Left forelimb (tissue), 1 donor: ENCODE data around the gene KDM5A.
"Not testable (repeated sequence)": the region's sequence is repeated elsewhere in the genome, so short reads cannot be mapped to it uniquely, and the experiment has no call there.

Experiments used
- DNase-seq: peaks from one replicate; pipeline ENCODE4 v3.0.0-alpha.2; 2018; ENCODE audit warnings: low spot score

Gene KDM5A

DNA sequence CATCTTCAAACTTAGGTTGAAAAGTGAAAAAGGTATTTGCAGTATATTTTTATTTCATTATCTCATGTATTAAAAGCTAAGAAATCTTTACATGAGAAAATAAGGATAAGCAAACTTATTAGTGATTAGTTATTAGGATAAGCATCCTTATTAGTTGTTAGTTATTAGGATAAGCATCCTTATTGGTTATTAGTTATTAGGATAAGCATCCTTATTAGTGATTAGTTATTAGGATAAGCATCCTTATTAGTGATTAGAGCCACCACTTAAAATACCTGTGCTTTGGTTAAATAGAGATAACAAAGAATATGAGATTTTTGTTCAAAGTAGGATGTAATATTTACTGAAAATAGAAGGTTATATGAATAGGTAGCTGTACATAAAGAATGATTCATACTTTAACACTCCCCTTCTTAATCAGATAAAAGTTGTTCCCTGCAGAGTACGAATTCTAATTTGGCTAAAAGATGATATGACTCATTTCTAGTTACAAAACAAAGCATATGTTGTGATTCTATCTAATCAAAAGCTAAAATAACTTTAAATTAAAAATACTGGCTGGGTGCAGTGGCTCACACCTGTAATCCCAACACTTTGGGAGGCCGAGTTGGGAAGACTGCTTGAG is 56.4 kb downstream of the KDM5A start:
- no peak for DNase-seq

DNA sequence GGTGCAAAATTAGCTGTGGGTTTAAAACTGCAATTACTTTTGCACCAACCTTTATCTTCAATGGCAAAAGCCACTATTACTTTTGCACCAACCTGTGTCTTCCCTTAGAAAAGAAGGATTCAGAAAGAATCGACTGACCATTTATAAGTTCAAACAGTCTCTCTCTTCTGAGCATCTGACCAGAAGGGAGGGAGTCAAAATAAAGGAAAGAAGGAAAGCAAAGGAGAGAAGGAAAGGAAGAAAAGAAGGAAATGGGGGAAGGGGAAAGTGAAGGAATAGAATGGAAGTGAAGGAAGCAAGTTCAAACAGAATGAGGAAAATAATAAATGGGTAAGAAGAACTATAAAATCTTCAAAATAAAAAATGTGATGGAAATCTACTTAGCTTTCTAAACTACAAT is 57.8 kb downstream of the KDM5A start:
- DNase-seq: no peak

DNA sequence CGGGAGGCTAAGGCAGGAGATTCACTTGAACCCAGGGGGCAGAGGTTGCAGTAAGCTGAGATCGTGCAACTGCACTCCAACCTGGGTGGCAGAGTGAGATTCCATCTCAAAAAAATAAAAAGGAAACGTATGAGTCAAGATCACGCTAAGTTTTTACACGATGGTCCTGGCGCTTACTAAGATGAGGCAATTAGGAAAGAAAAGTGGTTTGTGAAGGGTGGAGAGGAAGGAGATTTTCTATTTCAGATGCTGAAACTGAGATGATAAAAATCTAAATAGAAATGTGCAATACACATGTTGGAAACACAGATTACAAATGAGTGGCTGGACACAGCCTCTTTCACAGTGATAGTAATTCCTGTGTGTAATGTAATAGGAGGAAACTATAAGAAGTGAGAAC is 63.2 kb downstream of the KDM5A start:
- DNase-seq: no peak

DNA sequence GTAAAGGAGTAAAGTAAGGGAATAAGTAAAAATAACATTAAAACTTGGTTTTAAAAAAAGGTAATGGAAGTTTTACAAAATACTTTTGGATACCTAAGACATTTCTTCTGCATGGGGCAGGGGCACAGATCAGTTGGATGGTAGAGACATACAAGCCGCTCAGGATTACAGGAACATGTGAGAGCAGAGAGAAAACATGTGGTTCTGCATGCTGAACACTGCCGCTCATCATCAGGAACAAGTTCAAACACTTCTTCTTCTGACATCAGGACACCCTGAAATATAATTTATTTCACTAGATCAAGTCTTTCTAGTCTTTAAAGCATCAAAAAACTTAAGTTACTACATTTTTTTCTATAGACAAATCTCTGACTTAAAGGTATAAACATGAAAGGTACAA is 65.6 kb downstream of the KDM5A start:
- no peak for DNase-seq

DNA sequence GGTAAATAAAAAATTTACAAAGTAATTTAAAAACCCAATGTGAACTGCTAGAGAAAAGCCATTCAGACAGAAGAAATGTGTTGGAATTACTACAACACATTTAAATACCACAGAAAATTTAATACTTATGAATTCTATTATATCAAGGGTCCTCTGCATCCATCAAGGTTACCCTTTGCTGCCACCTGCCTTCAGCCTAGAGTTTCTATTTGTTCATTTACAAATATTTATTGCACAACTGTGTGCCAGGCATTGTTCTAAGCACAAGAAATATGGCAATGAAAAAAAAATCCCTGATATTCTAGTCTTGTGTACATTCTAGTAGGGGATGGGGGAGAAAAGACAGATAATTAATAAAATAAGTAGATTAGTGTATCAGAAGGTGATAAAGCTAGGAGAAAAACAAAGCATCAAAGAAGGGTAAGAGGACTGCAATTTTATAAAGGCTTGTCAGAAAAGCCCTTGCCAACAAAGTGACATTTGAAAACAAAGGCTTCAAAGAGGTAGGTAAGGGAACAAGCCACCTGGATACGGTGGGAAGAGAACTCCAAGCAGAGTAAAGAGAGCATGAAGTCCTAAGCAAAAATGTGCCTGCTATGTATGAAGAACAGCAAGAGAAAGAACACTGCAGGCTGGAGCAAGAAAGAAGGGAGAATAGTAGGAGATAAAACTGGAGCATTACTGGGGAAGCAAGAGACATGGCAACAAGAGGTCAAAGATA is 67.4 kb downstream of the KDM5A start:
- DNase-seq: no peak

DNA sequence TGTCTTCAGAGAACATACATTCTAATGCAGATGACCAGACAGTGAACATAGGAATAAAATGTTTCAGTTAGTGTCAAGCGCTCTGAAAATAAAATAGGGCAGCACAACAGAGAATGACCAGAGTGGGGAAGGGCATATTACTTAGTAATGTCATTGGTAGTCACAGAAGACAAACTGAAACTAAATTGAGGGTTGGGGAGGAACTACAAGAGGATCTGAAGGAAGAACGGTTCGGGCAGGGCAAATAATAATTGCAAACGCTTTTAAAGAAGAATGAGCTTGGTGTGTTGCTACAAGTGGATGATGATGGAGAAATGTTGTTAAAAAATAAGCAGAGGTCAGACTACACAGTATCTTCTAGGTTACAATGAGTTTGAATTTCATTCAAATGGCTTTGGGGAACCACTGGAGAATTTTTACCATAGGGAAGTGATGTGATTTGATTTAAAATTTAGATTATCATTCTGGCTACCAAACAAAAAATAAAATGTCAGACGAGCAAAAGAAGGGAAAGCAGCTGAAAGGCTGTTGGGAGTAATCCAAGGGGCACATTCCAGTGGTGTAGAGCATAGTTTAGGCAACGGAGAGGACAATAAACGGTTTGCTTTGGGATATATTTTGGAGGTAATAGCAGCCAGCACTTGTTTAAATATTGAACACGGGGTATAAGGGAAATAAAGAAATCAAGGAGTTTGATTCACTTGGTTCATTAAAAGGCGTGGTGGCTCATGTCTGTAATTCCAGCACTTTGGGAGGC is 70.2 kb downstream of the KDM5A start:
- DNase-seq: no peak

DNA sequence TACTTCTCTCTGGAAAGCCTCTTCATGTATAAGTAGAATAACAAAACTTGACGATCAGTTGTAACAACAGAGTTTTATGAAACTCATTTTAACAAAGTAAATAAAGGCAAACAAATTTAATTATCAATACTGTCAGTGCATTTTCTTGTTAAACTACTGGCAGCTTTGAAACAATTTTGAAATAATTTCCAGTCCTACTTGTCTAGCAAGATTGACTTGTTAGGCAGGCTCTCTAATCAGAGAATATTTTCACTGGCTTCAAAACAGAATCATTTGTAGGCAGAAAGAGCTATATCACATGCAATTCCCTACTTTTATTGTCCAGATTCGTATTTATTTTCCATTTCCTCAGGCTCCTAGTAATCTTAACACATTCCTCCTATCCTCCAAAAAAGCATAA is 80.6 kb downstream of the KDM5A start:
- no peak for DNase-seq

DNA sequence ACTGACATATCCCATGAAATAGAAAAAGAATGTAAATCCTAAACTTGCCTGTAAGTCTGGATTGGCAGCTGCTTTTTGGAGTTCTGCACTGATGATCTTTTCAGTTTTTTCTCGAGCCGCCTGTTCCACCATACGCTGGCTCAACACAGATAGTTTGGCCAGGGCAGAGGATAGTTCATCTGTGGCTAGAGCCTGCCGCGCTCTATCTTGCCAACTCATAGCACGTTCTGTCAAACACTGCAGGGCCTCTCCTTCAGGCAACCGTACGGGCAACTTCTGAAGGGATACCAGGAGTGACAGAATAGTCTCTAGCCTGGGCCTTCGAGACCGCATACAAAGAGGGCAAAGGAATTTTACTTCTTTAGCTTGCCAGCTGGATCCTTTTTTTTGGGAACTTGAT is 81.7 kb downstream of the KDM5A start:
- DNase-seq: no peak

DNA sequence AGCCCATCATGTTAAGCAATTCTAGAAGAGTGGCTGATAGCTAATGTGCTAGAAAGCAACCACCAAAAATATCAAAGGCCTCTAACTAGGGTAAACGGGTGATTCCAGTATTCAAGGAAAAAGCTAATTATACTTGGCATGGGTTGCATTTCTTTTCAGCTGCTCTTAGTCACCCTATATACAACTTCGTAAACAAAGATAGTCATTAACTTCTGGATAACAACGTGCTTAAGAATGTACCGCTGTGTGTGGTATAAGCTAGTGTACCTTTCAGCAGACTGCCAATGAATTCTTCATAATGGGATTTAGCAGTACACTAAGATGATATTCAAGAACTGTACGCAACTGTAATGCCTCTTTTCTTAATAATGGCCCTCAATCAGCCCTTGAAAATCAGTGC is 84.3 kb downstream of the KDM5A start:
- DNase-seq: no peak

DNA sequence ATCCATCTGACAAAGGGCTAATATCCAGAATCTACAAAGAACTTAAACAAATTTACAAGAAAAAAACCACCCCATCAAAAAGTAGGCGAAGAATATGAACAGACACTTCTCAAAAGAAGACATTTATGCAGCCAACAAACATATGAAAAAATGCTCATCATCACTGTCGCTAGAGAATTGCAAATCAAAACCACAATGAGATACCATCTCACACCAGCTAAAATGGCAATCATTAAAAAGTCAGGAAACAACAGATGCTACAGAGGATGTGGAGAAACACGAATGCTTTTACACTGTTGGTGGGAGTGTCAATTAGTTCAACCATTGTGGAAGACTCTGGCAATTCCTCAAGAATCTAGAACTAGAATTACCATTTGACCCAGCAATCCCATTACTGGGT is 86.4 kb downstream of the KDM5A start:
- not testable (repeated sequence) for DNase-seq

DNA sequence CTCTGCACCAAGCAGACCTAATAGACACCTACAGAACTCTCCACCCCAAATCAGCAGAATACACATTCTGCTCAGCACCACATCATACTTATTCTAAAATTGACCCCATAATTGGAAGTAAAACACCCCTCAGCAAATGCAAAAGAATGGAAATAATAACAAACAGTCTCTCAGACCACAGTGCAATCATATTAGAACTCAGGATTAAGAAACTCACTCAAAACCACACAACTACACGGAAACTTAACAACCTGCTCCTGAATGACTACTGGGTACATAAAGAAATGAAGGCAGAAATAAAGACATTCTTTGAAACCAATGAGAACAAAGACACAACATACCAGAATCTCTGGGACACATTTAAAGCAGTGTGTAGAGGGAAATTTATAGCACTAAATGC is 89.0 kb downstream of the KDM5A start:
- not testable (repeated sequence) for DNase-seq

DNA sequence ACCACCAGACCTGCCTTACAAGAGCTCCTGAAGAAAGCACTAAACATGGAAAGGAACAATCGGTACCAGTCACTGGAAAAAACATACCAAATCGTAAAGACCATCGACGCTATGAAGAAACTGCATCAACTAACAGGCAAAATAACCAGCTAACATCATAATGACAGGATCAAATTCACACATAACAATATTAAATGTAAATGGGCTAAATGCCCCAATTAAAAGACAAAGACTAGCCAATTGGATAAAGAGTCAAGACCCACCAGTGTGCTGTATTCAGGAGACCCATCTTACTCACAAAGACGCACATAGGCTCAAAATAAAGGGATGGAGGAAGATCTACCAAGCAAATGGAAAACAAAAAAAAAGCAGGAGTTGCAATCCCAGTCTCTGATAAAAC is 89.6 kb downstream of the KDM5A start:
- not testable (repeated sequence) for DNase-seq

DNA sequence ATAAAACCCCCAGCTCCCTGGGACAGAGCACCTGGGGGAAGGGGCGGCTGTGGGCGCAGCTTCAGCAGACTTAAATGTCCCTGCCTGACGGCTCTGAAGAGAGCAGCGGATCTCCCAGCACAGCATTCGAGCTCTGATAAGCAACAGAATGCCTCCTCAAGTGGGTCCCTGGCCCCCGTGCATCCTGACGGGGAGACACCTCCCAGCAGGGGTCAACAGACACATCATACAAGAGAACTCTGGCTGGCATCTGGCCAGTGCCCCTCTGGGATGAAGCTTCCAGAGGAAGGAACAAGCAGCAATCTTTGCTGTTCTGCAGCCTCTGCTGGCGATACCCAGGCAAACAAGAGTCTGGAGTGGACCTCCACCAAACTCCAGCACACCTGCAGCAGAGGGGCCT is 91.1 kb downstream of the KDM5A start:
- not testable (repeated sequence) for DNase-seq

DNA sequence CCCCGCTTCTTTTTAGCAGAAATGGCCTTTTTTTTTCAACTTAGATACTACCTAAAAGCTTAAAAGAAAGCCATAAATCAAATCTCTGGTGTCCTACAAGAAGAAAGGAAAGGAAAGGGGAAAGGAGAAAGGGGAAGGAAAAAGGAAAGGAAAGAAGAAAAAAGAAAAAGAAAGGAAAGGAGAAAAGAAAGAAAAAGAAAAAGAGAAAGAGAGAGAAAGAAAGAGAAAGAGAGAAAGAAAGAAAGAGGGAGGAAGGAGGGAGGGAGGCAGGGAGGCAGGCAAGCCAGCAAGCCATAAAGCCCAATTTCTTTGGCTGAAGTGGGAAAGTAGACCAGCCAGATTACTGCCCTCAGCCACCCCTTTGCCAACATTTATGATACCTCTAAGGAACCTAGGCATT is 94.0 kb downstream of the KDM5A start:
- no peak for DNase-seq

DNA sequence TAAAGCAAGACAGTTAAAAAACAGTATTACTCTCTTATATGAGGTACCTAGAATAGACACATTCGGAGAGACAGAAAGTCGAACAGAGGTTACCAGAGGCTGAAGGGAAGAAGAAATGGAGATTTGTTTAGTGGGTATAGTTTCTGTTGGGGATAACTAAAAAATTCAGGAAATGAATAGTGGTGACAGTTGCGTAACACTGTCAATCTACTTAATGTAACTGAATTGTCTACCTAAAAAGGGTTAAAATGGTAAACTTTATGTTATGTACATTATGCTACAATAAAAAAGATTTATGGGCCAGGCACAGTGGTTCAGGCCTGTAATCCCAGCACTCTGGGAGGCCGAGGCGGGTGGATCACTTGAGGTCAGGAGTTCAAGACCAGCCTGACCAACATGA is 95.9 kb downstream of the KDM5A start:
- DNase-seq: no peak

DNA sequence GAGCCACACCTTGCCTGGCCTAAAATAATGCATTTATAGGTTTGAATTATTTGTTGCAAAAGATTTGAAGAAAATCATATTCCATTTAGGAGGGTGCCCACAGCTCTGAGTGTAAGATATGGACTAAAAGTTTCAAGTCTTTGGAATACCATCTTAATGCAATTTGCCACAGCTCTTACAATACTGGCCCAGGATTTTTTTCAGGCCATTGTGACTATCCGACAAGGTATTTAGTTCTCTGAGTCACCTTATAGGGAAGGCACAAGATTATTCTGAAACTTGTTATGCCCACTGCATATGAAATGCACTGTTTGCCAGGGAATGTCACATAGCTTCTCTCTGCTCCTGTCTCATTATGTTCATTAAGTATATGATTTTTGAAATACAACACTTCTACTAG is 96.9 kb downstream of the KDM5A start:
- no peak for DNase-seq

DNA sequence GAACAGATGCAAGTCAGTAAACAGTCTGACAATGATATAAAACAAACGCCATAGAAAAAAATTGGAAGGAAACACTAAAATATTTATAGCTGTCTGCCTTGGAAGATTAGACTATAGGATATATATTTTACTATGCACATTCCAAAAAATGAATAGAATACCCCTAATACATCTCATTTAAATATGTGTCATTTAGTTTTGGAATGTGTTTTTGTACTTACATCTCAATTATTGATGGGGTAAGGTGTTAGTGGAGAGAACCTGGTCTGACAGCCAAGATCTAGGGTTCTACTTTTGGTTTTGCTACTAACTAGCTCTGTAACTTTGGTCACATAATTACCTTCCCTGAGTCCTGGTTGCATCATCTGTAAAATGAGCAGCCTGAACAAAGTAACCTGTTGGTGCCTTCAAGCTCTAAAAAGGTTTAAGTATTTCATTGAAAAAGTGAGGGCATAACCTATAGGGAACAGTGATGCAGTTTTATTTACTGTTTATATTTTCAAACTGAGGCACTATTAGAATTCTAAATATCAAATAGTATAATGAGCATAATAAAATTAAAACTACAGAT is 97.9 kb downstream of the KDM5A start:
- no peak for DNase-seq

DNA sequence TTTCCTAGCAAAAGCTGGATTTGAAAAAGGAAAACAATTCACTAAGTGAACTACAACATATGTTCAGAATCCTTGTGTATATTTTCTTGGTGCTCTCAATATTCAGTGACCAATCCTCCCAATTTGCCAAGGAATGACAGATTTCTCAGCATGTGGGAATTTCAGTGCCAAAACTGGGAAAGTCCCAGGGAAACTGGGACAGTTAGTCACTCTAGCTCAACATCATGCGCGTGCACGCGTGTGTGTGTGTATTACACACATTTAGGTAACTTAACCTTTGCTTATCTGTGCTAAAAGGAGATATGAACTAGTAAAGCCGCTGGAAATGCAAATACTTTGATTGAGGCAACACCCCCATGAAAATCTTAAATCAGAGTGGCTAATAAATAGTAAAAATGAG is 100.4 kb downstream of the KDM5A start:
- no peak for DNase-seq

DNA sequence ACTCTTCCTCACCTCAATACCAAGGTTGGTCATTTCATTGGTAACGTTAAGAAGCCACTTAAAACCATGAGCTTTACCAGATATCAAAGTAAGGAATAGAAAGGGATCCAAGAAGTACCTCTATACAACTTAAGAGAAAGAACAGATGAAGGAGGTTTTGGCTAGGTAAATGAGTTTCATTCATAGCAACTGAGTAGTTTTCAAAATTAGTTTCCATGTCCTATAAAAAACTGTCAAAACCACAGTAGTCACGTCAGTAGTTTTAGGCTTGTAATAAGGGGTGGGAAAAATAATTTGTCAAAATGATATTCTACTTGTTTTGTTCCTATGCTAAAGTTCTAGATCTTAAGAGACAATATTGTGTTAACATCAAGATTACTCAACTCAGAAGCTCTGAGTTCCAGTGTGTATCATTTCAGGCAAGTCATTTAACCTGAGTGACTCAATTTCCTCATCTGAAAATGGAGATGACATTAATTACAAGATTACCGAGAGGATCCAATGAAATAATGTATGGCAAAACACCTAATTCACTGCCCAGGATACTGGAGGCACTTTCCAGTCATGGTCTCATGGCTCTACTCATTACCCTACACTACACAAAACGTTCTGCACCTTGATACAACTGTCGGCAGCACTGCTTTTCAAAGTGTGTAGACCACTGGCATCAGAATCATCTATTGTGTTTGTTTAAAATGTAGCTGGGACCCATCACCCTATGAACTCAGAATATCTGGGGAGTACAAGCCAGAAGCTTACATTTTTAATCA is 102.4 kb downstream of the KDM5A start:
- DNase-seq: no peak

DNA sequence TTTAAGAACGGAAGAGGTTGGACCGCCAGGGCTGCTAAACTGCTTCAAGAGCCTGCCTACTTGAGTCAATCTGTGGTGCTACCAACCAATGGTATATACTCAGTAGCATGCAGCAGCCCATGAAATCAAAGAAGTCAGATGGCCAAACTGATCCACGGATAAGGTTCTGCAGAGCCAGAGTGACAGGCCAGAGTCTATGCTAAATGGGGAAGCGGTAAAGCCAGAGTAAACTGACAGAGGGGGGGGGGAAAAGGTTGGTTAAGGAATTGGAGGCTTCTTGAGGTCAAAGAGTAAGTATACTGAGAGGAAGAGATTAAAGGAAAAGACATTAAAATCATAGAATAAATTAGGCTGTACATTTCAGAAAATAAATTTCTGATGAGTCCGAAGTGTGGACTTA is 111.1 kb downstream of the KDM5A start:
- no peak for DNase-seq

DNA sequence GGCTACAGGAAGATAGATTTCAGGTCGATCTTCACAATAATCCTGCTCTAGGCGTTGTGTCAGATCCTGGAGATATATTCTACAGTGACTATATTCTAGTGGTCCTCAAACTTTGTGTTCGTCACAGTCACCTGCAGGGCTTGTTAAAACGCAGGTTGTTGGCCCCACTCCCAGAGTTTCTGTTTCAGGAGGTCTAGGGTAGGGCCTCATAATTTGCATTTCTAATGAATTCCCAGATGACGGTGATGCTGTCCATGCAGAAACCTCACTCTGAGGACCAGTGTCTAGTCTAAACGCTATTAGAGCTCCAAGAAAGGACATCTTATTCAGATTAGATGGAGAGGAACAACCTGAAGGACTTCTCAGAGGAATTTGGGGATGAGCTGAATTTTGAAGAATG is 113.3 kb downstream of the KDM5A start:
- DNase-seq: no peak

DNA sequence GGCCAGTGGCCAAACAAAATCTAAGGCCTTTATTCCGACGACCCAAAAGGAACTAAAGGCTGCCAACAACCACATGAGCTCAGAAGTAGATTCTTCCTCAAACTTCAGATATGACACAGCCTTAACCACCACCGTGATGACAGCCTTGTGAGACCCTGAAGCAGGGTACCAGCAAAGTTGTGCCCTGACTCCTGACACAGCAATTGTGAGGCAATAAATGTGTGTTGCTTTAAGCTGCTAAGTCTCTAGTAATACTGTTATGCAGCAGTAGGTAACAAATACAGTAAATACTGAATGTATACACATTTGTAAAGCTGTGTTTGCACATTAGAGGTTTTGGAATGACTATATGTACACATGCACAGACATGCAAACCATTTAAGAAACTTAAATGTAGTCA is 115.7 kb downstream of the KDM5A start:
- no peak for DNase-seq
